Measurements from ENCODE around the gene ADCY10. TPM values are rescaled to one million over a fixed set of nuclear protein-coding genes. Genes with fewer than 3 reads are reported as not detected.

The ADCY10 gene
- total RNA-seq, 1 donor from 2014 or later = 0.27 TPM

- DNase-seq (ENCODE audit: low read depth) (no peak), FAIRE-seq (no peak)
- H3K4me1 ChIP-seq (ENCODE audit: insufficient read depth, low read length) = no peaks in the 10 kb centered on the region
- TF ChIP-seq CTCF (IDR thresholded peaks at IDR 0.05; ENCODE audit: insufficient read depth, low read depth, low read length) (no peak), EZH2 (IDR thresholded peaks at IDR 0.05; ENCODE audit: insufficient read depth, low read length) (no peak)
- no peaks in the 10 kb centered on the region for H3K36me3 ChIP-seq (ENCODE audit: insufficient read depth, low read length)
- H3K9ac ChIP-seq (ENCODE audit: low read length) = no peak overlapping the region
- H2AFZ ChIP-seq (ENCODE audit: low read depth, low read length) = no peak overlapping the region
- H3K27ac ChIP-seq (ENCODE audit: low read depth, low read length) = no peak overlapping the region
- no peak overlapping the region for H3K4me2 ChIP-seq (ENCODE audit: low read length)
- H3K4me3 Mint-ChIP-seq (ENCODE audit: unreplicated experiment) = no peak overlapping the region
- no peaks in the 10 kb centered on the region for H3K79me2 ChIP-seq (ENCODE audit: insufficient read depth, low read length)
- H4K20me1 ChIP-seq (ENCODE audit: insufficient read depth, low read length) = no peaks in the 10 kb centered on the region
- H3K36me3 Mint-ChIP-seq (ENCODE audit: low read depth, unreplicated experiment) = peaks cover 2% of the 10 kb centered on the region
- no peaks in the 10 kb centered on the region for H3K27me3 ChIP-seq (ENCODE audit: insufficient read depth, low read length)
- H3K4me3 ChIP-seq (ENCODE audit: insufficient read depth, low read depth, low read length) = no peak overlapping the region
- peaks cover 12% of the 10 kb centered on the region for H3K27me3 Mint-ChIP-seq (ENCODE audit: low read depth, unreplicated experiment)
- no peaks in the 10 kb centered on the region for H3K9me3 Mint-ChIP-seq (ENCODE audit: unreplicated experiment)
- H3K27ac Mint-ChIP-seq (ENCODE audit: unreplicated experiment) = no peak overlapping the region
- no peaks in the 10 kb centered on the region for H3K4me1 Mint-ChIP-seq (ENCODE audit: low read depth, unreplicated experiment)
- H3K9me3 ChIP-seq (ENCODE audit: insufficient read depth, low read depth, low read length) = no peaks in the 10 kb centered on the region
Observed at GRCh38 chr1:167842872-167843271, 71.1 kb downstream of the ADCY10 start.

GRCh38 chr1:167841530-167841929 lies 72.4 kb downstream of the ADCY10 start:
- Mint-ChIP-seq H3K27ac (ENCODE audit: unreplicated experiment) (no peak overlapping the region), H3K36me3 (ENCODE audit: low read depth, unreplicated experiment) (peaks cover 2% of the 10 kb centered on the region), H3K27me3 (ENCODE audit: low read depth, unreplicated experiment) (peaks cover 12% of the 10 kb centered on the region), H3K4me1 (ENCODE audit: low read depth, unreplicated experiment) (no peaks in the 10 kb centered on the region), H3K9me3 (ENCODE audit: unreplicated experiment) (no peaks in the 10 kb centered on the region), H3K4me3 (ENCODE audit: unreplicated experiment) (no peak overlapping the region)
- TF ChIP-seq EZH2 (IDR thresholded peaks at IDR 0.05; ENCODE audit: insufficient read depth, low read length) (no peak), CTCF (IDR thresholded peaks at IDR 0.05; ENCODE audit: insufficient read depth, low read depth, low read length) (no peak)
- FAIRE-seq (no peak), DNase-seq (ENCODE audit: low read depth) (no peak)
- Histone ChIP-seq H3K27me3 (ENCODE audit: insufficient read depth, low read length) (no peaks in the 10 kb centered on the region), H3K4me3 (ENCODE audit: insufficient read depth, low read depth, low read length) (no peak overlapping the region), H3K27ac (ENCODE audit: low read depth, low read length) (no peak overlapping the region), H2AFZ (ENCODE audit: low read depth, low read length) (no peak overlapping the region), H3K9me3 (ENCODE audit: insufficient read depth, low read depth, low read length) (no peaks in the 10 kb centered on the region), H3K4me1 (ENCODE audit: insufficient read depth, low read length) (no peaks in the 10 kb centered on the region), H4K20me1 (ENCODE audit: insufficient read depth, low read length) (no peaks in the 10 kb centered on the region), H3K9ac (ENCODE audit: low read length) (no peak overlapping the region), H3K4me2 (ENCODE audit: low read length) (no peak overlapping the region), H3K79me2 (ENCODE audit: insufficient read depth, low read length) (no peaks in the 10 kb centered on the region), H3K36me3 (ENCODE audit: insufficient read depth, low read length) (no peaks in the 10 kb centered on the region)

DNA sequence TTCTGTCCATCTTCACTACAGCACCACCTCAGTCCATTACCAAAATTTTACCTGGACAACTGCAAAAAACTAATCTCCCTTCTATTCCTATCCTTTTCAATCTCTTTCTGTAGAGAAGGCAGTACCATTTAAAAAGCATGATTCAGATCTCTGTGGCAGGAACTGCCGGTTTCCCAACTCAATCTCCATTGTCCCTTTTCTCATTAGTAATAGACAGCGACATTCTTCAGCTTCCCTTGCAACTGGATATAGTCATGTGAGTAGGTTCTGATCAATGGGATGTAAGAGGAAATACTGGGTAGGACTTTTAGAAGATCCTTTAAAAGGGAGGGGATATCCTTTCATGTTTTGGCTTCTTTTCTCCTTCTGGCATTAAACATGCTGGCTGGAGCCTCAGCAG lies 74.9 kb downstream of the ADCY10 start:
- Mint-ChIP-seq H3K27me3 (ENCODE audit: low read depth, unreplicated experiment) (peaks cover 10% of the 10 kb centered on the region), H3K4me3 (ENCODE audit: unreplicated experiment) (no peak overlapping the region), H3K27ac (ENCODE audit: unreplicated experiment) (no peak overlapping the region), H3K4me1 (ENCODE audit: low read depth, unreplicated experiment) (no peaks in the 10 kb centered on the region), H3K9me3 (ENCODE audit: unreplicated experiment) (peaks cover 2% of the 10 kb centered on the region), H3K36me3 (ENCODE audit: low read depth, unreplicated experiment) (no peaks in the 10 kb centered on the region)
- no peaks in the 10 kb centered on the region for H3K36me3 ChIP-seq (ENCODE audit: insufficient read depth, low read length)
- no peaks in the 10 kb centered on the region for H4K20me1 ChIP-seq (ENCODE audit: insufficient read depth, low read length)
- H3K27ac ChIP-seq (ENCODE audit: low read depth, low read length) = no peak overlapping the region
- no peak overlapping the region for H2AFZ ChIP-seq (ENCODE audit: low read depth, low read length)
- H3K9me3 ChIP-seq (ENCODE audit: insufficient read depth, low read depth, low read length) = no peaks in the 10 kb centered on the region
- no peak for DNase-seq (ENCODE audit: low read depth)
- H3K4me3 ChIP-seq (ENCODE audit: insufficient read depth, low read depth, low read length) = no peak overlapping the region
- no peak overlapping the region for H3K9ac ChIP-seq (ENCODE audit: low read length)
- no peaks in the 10 kb centered on the region for H3K4me1 ChIP-seq (ENCODE audit: insufficient read depth, low read length)
- TF ChIP-seq EZH2 (IDR thresholded peaks at IDR 0.05; ENCODE audit: insufficient read depth, low read length) = no peak
- H3K79me2 ChIP-seq (ENCODE audit: insufficient read depth, low read length) = no peaks in the 10 kb centered on the region
- no peaks in the 10 kb centered on the region for H3K27me3 ChIP-seq (ENCODE audit: insufficient read depth, low read length)
- FAIRE-seq = no peak
- no peak overlapping the region for H3K4me2 ChIP-seq (ENCODE audit: low read length)
